ENCODE results near the gene ZFAND2B.

The ZFAND2B gene

GRCh38 chr2:219206328-219207133 lies at the start of gene ZFAND2B:
TSS of gene ZFAND2B (plus strand) at chr2:219206782. CDS start at chr2:219206988, 206 bp downstream.
- DNase-seq, result peak; percentile 90

- no peak for DNase-seq
Measured at GRCh38 chr2:219157396-219157795, 49.2 kb upstream of the ZFAND2B start.

- DNase-seq, result no peak
Measured at GRCh38 chr2:219158025-219158424, 48.6 kb upstream of the ZFAND2B start.

GRCh38 chr2:219158586-219158985 lies 48.0 kb upstream of the ZFAND2B start:
- peak; percentile 23 for DNase-seq

GRCh38 chr2:219159771-219160185 lies 46.8 kb upstream of the ZFAND2B start:
- peak; percentile 3 for DNase-seq

- peak; percentile 92 for DNase-seq
Measured at GRCh38 chr2:219160186-219161017, 46.2 kb upstream of the ZFAND2B start, which contains the start of gene NHEJ1. TSS of gene NHEJ1 (minus strand) at chr2:219160815. CDS start at chr2:219158362, 2,453 bp downstream.

GRCh38 chr2:219161097-219161496 lies 45.5 kb upstream of the ZFAND2B start:
- no peak for DNase-seq

GRCh38 chr2:219163156-219163555 lies 43.4 kb upstream of the ZFAND2B start:
- no peak for DNase-seq

GRCh38 chr2:219165058-219165911 lies 41.3 kb upstream of the ZFAND2B start:
- DNase-seq, result no peak

GRCh38 chr2:219167997-219168396 lies 38.6 kb upstream of the ZFAND2B start:
- no peak for DNase-seq

GRCh38 chr2:219168526-219168925 lies 38.1 kb upstream of the ZFAND2B start:
- DNase-seq, result no peak

GRCh38 chr2:219168932-219169331 lies 37.6 kb upstream of the ZFAND2B start:
- no peak for DNase-seq

GRCh38 chr2:219169930-219170654 lies 36.5 kb upstream of the ZFAND2B start, which contains the start of gene SLC23A3:
TSS of gene SLC23A3 (minus strand) at chr2:219170029. CDS start at chr2:219169984, 45 bp downstream.
- DNase-seq, result no peak

GRCh38 chr2:219171231-219171651 lies 35.3 kb upstream of the ZFAND2B start:
- peak; percentile 81 for DNase-seq

- DNase-seq, result no peak
Measured at GRCh38 chr2:219172231-219173154, 34.1 kb upstream of the ZFAND2B start.

GRCh38 chr2:219173176-219173575 lies 33.4 kb upstream of the ZFAND2B start:
- DNase-seq, result no peak

GRCh38 chr2:219174146-219174545 lies 32.4 kb upstream of the ZFAND2B start:
- no peak for DNase-seq

- DNase-seq, result no peak
Measured at GRCh38 chr2:219174801-219175200, 31.8 kb upstream of the ZFAND2B start.

- no peak for DNase-seq
Measured at GRCh38 chr2:219175486-219175885, 31.1 kb upstream of the ZFAND2B start.

GRCh38 chr2:219175928-219176817 lies 30.4 kb upstream of the ZFAND2B start:
- DNase-seq, result peak; percentile 46

Measured in HCEC 1CT (cell line).